ENCODE measurements around the gene TCN2. TPM values are rescaled to one million over a fixed set of nuclear protein-coding genes. Genes with fewer than 3 reads are reported as not detected.

The TCN2 gene
- total and polyA plus RNA-seq, 2 experiments from 2014 or later, result 6.1 to 7.8 TPM

DNA sequence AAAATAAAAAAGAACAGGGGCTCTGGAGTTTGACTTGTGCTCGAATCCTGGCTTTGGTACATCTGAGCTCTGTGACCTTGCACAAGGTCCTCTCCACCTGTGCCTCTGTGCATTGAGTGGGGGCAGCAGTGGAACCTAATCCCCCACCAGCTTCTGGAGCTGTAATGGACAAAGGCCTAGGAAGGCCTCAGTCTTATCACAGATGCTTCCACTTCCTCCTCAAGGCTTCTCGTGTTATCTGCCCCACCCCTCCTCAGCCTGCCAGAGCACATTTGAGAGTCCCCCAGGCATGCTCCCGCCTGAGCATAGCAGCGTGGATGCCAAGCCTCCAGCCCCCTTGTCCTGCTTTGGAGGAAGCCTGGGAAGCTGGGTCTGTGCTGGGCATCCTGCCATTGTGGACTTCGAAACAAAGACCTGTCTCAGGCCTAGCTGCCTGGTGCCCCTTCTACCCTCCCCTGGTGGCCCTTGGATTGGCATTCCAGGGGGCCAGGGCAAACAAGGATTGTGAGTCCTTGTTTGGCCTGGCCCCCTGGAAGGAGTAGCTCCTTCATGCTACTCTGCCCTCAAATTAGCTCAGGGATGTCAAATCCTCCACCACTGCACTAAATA is 43.6 kb downstream of the TCN2 start:
- H3K9me3 ChIP-seq (ENCODE audit: low read depth), result no peaks in the 10 kb centered on the region

DNA sequence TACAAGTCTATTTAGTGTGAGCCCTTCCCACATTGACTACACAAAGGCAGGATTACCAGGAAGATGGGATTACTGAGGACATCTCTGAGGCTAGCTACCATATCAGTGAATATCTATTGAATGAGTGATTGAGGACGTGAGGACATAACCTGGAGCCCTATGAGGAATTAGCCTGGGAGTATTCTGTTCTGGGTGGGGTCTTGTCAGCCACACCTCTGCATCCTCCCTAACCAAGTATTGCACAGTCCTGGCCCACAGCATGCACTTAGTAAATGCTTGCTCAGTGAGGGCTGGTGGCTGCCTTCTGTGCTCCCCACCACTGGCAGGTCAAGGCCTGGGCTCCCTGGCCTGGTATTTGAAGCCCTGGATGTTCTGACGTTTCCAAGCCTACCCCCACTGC is 45.9 kb downstream of the TCN2 start:
- Histone ChIP-seq H3K4me3 (no peak overlapping the region), H3K36me3 (no peaks in the 10 kb centered on the region), H3K27me3 (no peaks in the 10 kb centered on the region), H3K4me1 (ENCODE audit: low read depth) (no peaks in the 10 kb centered on the region), H3K9me3 (ENCODE audit: low read depth) (no peaks in the 10 kb centered on the region), H3K27ac (no peak overlapping the region)
- DNase-seq (ENCODE audit: low read depth in 1 of 2, low spot score in 1 of 2), result no peak
- TF ChIP-seq, protein P1, sequence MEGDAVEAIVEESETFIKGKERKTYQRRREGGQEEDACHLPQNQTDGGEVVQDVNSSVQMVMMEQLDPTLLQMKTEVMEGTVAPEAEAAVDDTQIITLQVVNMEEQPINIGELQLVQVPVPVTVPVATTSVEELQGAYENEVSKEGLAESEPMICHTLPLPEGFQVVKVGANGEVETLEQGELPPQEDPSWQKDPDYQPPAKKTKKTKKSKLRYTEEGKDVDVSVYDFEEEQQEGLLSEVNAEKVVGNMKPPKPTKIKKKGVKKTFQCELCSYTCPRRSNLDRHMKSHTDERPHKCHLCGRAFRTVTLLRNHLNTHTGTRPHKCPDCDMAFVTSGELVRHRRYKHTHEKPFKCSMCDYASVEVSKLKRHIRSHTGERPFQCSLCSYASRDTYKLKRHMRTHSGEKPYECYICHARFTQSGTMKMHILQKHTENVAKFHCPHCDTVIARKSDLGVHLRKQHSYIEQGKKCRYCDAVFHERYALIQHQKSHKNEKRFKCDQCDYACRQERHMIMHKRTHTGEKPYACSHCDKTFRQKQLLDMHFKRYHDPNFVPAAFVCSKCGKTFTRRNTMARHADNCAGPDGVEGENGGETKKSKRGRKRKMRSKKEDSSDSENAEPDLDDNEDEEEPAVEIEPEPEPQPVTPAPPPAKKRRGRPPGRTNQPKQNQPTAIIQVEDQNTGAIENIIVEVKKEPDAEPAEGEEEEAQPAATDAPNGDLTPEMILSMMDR (IDR thresholded peaks at IDR 0.05; ENCODE audit: low read depth, low read length), result no peak

More for the DNA sequence above, 43.6 kb downstream of the TCN2 start:
- no peaks in the 10 kb centered on the region for H3K4me1 ChIP-seq (ENCODE audit: low read depth)
- no peak overlapping the region for H3K27ac ChIP-seq
- no peaks in the 10 kb centered on the region for H3K36me3 ChIP-seq
- TF ChIP-seq, protein P1 (IDR thresholded peaks at IDR 0.05; ENCODE audit: low read depth, low read length), result no peak
- no peak for DNase-seq (ENCODE audit: low read depth in 1 of 2, low spot score in 1 of 2)
- H3K4me3 ChIP-seq, result no peak overlapping the region
- H3K27me3 ChIP-seq, result no peaks in the 10 kb centered on the region

DNA sequence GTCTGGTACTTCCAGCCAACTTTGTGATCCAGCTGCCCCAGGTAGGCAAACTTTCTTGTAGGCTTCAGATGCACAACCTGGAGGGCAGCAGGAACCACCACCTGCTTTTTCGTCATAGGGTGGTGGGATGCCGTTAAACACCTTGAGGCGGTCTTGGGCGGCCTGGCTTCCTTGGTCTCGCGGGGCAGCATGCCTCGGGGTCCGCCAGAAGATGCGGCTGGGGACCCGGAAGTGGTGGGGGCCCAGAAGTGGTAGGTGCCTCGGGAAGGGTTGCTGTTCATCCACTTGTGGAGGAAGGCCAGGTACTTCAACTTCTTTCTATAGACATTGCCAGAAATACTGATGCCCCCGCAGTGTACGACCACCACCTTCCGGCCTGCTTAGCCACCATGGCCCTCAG is 47.4 kb downstream of the TCN2 start:
- DNase-seq (ENCODE audit: low read depth in 1 of 2, low spot score in 1 of 2), result no peak
- H3K27ac ChIP-seq, result no peak overlapping the region
- H3K27me3 ChIP-seq, result no peaks in the 10 kb centered on the region
- no peaks in the 10 kb centered on the region for H3K4me1 ChIP-seq (ENCODE audit: low read depth)
- H3K4me3 ChIP-seq, result no peak overlapping the region
- no peaks in the 10 kb centered on the region for H3K9me3 ChIP-seq (ENCODE audit: low read depth)
- H3K36me3 ChIP-seq, result no peaks in the 10 kb centered on the region
- TF ChIP-seq, protein P1 (IDR thresholded peaks at IDR 0.05; ENCODE audit: low read depth, low read length), result no peak

DNA sequence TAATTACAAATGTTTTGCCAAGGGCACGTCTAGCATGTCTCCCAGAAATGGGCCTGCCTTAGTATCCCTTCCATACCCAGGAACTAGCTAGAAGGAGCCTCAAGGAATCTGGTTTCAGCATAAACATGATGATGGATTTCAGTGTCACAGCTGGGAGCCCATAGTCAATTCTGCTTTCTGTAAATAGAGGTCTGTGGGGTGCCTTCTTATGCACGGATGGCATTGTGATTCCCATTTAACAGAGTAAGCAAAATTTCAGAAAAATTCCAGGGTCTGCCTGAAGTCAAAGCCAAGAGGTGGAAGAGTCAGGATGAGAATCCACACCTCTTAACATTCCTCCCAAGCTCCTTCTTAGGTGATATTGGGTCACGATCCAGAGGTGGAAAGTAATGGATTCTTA is 48.6 kb downstream of the TCN2 start:
- no peak overlapping the region for H3K4me3 ChIP-seq
- TF ChIP-seq, protein P1 (IDR thresholded peaks at IDR 0.05; ENCODE audit: low read depth, low read length), result no peak
- no peaks in the 10 kb centered on the region for H3K9me3 ChIP-seq (ENCODE audit: low read depth)
- H3K36me3 ChIP-seq, result no peaks in the 10 kb centered on the region
- H3K27me3 ChIP-seq, result no peaks in the 10 kb centered on the region
- H3K27ac ChIP-seq, result no peak overlapping the region
- DNase-seq (ENCODE audit: low read depth in 1 of 2, low spot score in 1 of 2), result no peak
- no peaks in the 10 kb centered on the region for H3K4me1 ChIP-seq (ENCODE audit: low read depth)

DNA sequence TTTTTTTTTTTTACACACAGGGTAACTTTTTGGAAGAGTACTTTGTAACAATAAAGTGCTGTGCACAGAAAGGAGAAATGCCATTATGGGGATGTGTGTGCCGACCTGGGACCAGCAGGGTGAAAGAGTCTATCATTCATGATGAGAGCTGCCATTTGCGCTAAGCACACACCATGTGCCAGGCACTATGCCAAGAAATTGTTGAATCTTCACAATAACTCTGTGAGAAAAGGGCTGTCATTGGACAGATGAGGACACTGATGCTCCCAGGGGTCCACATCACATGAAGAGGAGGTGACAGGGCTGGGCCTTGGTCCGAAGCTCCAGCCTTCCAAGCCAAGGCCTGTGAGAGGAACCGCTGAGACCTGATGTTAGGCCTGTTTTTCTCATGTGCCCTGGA is 55.1 kb downstream of the TCN2 start:
- H3K9me3 ChIP-seq (ENCODE audit: low read depth), result no peaks in the 10 kb centered on the region
- TF ChIP-seq, protein P1 (IDR thresholded peaks at IDR 0.05; ENCODE audit: low read depth, low read length), result no peak
- no peaks in the 10 kb centered on the region for H3K27me3 ChIP-seq
- no peaks in the 10 kb centered on the region for H3K36me3 ChIP-seq
- no peak overlapping the region for H3K27ac ChIP-seq
- H3K4me3 ChIP-seq, result no peak overlapping the region
- no peak for DNase-seq (ENCODE audit: low read depth in 1 of 2, low spot score in 1 of 2)
- peaks cover 5% of the 10 kb centered on the region for H3K4me1 ChIP-seq (ENCODE audit: low read depth)
